ENCODE data around the gene MAMDC4.
A peak's percentile ranks its signal among the peaks of the same experiment; 100 is the strongest.
"Not testable (repeated sequence)": the region's sequence is repeated elsewhere in the genome, so short reads cannot be mapped to it uniquely, and the experiment has no call there.

The MAMDC4 gene

GRCh38 chr9:136839229-136840139 is 12.7 kb upstream of the MAMDC4 start:
- no peak for DNase-seq

- DNase-seq = no peak
Observed at GRCh38 chr9:136840140-136840876, 11.8 kb upstream of the MAMDC4 start.

GRCh38 chr9:136840877-136841645 is 11.1 kb upstream of the MAMDC4 start:
- DNase-seq = no peak

- not testable (repeated sequence) for DNase-seq
Observed at GRCh38 chr9:136841646-136842379, 10.3 kb upstream of the MAMDC4 start.

- peak; percentile 43 to 77 for DNase-seq
Observed at GRCh38 chr9:136842380-136842948, 9.7 kb upstream of the MAMDC4 start, which contains the start of gene AJM1. TSS of gene AJM1 (plus strand) at chr9:136842478. CDS start at chr9:136844415, 1,937 bp downstream.

- not testable (repeated sequence) for DNase-seq
Observed at GRCh38 chr9:136843159-136843800, 8.9 kb upstream of the MAMDC4 start.

GRCh38 chr9:136843801-136844740 is 8.1 kb upstream of the MAMDC4 start:
- DNase-seq = peak in 1 of 2 donors; percentile 48

GRCh38 chr9:136844761-136845464 is 7.2 kb upstream of the MAMDC4 start:
- no peak for DNase-seq

GRCh38 chr9:136845465-136846260 is 6.5 kb upstream of the MAMDC4 start:
- no peak for DNase-seq

- no peak for DNase-seq
Observed at GRCh38 chr9:136846376-136847087, 5.6 kb upstream of the MAMDC4 start.

- DNase-seq = peak; percentile 14 to 37
Observed at GRCh38 chr9:136847088-136847825, 4.9 kb upstream of the MAMDC4 start.

- peak; percentile 83 to 85 for DNase-seq
Observed at GRCh38 chr9:136847826-136848392, 4.2 kb upstream of the MAMDC4 start.

GRCh38 chr9:136848393-136849037 is 3.6 kb upstream of the MAMDC4 start:
- peak; percentile 18 to 28 for DNase-seq

GRCh38 chr9:136849038-136849959 is 2.8 kb upstream of the MAMDC4 start, which contains the start of gene PHPT1:
TSS of gene PHPT1 (plus strand) at chr9:136849409. CDS start at chr9:136849431, 22 bp downstream.
- peak; percentile 98 to 99 for DNase-seq

Measured in inflammatory macrophage treated with lipopolysaccharide for 1 hour (primary cell).